DOHH2 (cell line): ENCODE measurements around the gene TMEM72.
"Not testable (repeated sequence)": the region's sequence is repeated elsewhere in the genome, so short reads cannot be mapped to it uniquely, and the experiment has no call there.

Experiments used
- EZH2phosphoT487 ChIP-seq: fragments of 200-600 bp; sonication (generic); IDR thresholded peaks from 2 replicates; pipeline ENCODE4 v1.6.1; 2017; ENCODE audit warnings: borderline replicate concordance, mild to moderate bottlenecking, antibody characterized with exemption, low read length, moderate library complexity, mixed read lengths
- TF ChIP-seq, protein P1 (sequence below): fragments of 200-600 bp; sonication (generic); IDR thresholded peaks from one replicate; pipeline ENCODE4 v1.5.1; 2014; ENCODE audit warnings: antibody characterized with exemption, mild to moderate bottlenecking, low read depth, low read length; ENCODE audit not compliant: poor library complexity, severe bottlenecking

DNA sequence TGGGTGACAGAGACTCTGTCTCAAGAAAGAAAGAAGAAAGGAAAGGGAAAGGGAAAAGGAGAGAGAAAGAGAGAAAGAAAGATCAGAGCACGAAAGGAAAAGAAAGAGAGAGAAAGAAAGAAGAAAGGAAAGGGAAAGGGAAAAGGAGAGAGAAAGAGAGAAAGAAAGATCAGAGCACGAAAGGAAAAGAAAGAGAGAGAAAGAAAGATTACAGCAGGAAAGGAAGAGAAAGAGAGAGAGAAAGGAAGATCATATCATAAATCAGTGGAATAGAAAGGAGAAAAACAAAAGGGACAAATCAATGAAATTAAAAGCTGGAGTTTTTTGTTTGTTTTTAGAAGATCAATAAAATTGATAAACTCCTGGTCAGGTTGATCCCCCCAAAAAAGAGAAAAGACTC is 44.8 kb upstream of the TMEM72 start:
- TF ChIP-seq, protein P1, sequence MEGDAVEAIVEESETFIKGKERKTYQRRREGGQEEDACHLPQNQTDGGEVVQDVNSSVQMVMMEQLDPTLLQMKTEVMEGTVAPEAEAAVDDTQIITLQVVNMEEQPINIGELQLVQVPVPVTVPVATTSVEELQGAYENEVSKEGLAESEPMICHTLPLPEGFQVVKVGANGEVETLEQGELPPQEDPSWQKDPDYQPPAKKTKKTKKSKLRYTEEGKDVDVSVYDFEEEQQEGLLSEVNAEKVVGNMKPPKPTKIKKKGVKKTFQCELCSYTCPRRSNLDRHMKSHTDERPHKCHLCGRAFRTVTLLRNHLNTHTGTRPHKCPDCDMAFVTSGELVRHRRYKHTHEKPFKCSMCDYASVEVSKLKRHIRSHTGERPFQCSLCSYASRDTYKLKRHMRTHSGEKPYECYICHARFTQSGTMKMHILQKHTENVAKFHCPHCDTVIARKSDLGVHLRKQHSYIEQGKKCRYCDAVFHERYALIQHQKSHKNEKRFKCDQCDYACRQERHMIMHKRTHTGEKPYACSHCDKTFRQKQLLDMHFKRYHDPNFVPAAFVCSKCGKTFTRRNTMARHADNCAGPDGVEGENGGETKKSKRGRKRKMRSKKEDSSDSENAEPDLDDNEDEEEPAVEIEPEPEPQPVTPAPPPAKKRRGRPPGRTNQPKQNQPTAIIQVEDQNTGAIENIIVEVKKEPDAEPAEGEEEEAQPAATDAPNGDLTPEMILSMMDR = not testable (repeated sequence)
- TF ChIP-seq EZH2phosphoT487 = not testable (repeated sequence)
